Adrenal gland (tissue), 12 donors: ENCODE measurements around the gene ZNF253. TPM values are rescaled to one million over a fixed set of nuclear protein-coding genes. Genes with fewer than 3 reads are reported as not detected.
"Not testable (repeated sequence)": the region's sequence is repeated elsewhere in the genome, so short reads cannot be mapped to it uniquely, and the experiment has no call there.

Source experiments
- DNase-seq, 7 donors: peaks; one replicate each; pipeline ENCODE4 v3.0.0-alpha.2; 2019 to 2020
- H3K27ac ChIP-seq, 5 donors: fragments of 200-600 bp; sonication (generic) in 4 of 5; 1 replicate in 3 of 5; 2 replicates in 2 of 5; pipeline versions ENCODE4 v1.5.1 to v1.8.0; 2016 to 2020; ENCODE audit warnings: mild to moderate bottlenecking in 1 of 5
- H3K27me3 ChIP-seq: fragments of 200-600 bp; 2 replicates; pipeline ENCODE4 v1.8.0; 2021
- H3K36me3 ChIP-seq, 2 donors: fragments of 200-600 bp; replicated peaks in 1 of 2; 1 replicate in 1 of 2; 2 replicates in 1 of 2; pipeline versions ENCODE4 v1.5.1 to v1.8.0; 2018 to 2022
- H3K4me1 ChIP-seq, 2 donors: fragments of 200-600 bp; replicated peaks in 1 of 2; 1 replicate in 1 of 2; 2 replicates in 1 of 2; pipeline versions ENCODE4 v1.5.1 to v1.8.0; 2018 to 2021
- H3K4me3 ChIP-seq, 4 donors: fragments of 200-600 bp; sonication (generic) in 3 of 4; one replicate each; pipeline ENCODE4 v1.5.1; 2016 to 2018
- H3K9me3 ChIP-seq, 3 donors: fragments of 200-600 bp; sonication (generic) in 1 of 3; replicated peaks in 1 of 3; 1 replicate in 2 of 3; 2 replicates in 1 of 3; pipeline versions ENCODE4 v1.5.1 to v1.8.0; 2016 to 2021
- POLR2A ChIP-seq, 2 donors: fragments of 450-650 bp; IDR thresholded peaks; one replicate each; pipeline ENCODE4 v1.6.1; 2017; ENCODE audit warnings: antibody characterized with exemption in 2 of 2, mild to moderate bottlenecking in 2 of 2, moderate library complexity in 1 of 2
- WGBS, 4 donors: extraction: QIAGEN DNeasy Blood & Tissue Kit in 2 of 4; methylation state at CpG; one replicate each; pipeline versions ENCODE4 v1.1.5 to v1.1.7; 2013 to 2017; 5-methylcytosine and 5-hydroxymethylcytosine counted together
- intact Hi-C, 2 donors: fragments of 100-400 bp; cut with DNase I; formaldehyde crosslinking; loops; one replicate each; pipeline versions ENCODE4 v1.14.1 to v1.15.0; 2022 to 2023
- polyA plus RNA-seq, 3 donors: library from polyadenylated mRNA; stranded (reverse); fragments of 200-250 nt in 2 of 3; fragments of 350-450 nt in 1 of 3; fragmentation: Illumina TruSeq in 1 of 3; extraction: RNeasy Lipid Tissue Mini Kit (QIAGEN cat#74804) in 1 of 3; gene quantifications; one replicate each; pipeline ENCODE4 v1.2.3, GENCODE V29; 2013 to 2014
- total RNA-seq, 9 donors: library from RNA; depleted of rRNA in 4 of 9; stranded (reverse); fragments of >200 nt in 4 of 9; fragments of 120-200 nt in 1 of 9; fragmentation: NEBNext Ultra II Directional in 1 of 9; extraction: Animal tissue kit (Norgen Biotek cat#: 25700) in 1 of 9; gene quantifications; one replicate each; pipeline versions ENCODE4 v1.1.0 to v1.2.4, GENCODE V29; 2013 to 2023
- TF ChIP-seq, protein P1 (sequence below), 6 experiments: fragments of 450-650 bp in 4 of 6; fragments of 200-600 bp in 2 of 6; sonication (generic) in 1 of 6; IDR thresholded peaks; 1 replicate in 5 of 6; 2 replicates in 1 of 6; pipeline versions ENCODE4 v1.5.1 to v1.8.0; 2016 to 2021; ENCODE audit warnings: antibody characterized with exemption in 6 of 6, mild to moderate bottlenecking in 2 of 6, moderate library complexity in 1 of 6
- donor health status: healthy with polysubstance abuse.
- donor health status: Bipolar disorder and iron deficiency.
- donor health status: DM: yes; HTN: yes; CAD: no.
- donor health status: DM: no; HTN: no; CAD: no.
- donor health status: DM: no; HTN: no; CAD: no.
- donor health status: DM: yes; HTN: yes; CAD: no.

The ZNF253 gene
- total and polyA plus RNA-seq, 12 donors: 2.7 to 19.7 (median 14.4) TPM

DNA sequence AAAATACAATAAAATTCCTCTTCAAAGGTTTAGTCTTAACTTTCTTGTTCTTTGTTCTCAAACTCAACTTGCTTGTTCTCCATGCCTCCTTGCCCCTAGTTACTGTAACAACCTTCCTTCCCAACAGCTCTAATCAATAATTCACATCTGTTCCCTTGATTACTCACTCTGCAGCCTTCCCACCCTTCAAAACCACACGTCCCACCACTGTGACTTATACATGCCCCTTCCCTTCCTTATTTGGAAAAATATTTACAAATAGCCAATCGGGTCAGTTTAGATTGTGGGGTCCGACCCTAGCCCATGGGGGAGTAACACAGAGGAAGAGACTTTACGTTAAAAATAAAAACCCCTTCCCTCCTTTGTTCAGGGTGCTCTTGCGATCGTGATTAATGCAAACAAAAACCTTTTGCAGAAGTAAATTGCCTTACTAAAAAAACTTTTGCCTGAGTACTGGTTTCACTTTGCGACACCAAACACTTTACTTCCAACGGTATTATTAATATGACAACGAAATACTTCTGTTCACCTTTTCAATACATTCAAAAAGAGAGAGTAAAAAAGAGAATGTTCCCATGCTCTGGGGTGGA is 34.6 kb downstream of the ZNF253 start:
- TF ChIP-seq POLR2A (IDR thresholded peaks at IDR 0.05): no peak
- TF ChIP-seq, protein P1, sequence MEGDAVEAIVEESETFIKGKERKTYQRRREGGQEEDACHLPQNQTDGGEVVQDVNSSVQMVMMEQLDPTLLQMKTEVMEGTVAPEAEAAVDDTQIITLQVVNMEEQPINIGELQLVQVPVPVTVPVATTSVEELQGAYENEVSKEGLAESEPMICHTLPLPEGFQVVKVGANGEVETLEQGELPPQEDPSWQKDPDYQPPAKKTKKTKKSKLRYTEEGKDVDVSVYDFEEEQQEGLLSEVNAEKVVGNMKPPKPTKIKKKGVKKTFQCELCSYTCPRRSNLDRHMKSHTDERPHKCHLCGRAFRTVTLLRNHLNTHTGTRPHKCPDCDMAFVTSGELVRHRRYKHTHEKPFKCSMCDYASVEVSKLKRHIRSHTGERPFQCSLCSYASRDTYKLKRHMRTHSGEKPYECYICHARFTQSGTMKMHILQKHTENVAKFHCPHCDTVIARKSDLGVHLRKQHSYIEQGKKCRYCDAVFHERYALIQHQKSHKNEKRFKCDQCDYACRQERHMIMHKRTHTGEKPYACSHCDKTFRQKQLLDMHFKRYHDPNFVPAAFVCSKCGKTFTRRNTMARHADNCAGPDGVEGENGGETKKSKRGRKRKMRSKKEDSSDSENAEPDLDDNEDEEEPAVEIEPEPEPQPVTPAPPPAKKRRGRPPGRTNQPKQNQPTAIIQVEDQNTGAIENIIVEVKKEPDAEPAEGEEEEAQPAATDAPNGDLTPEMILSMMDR (IDR thresholded peaks at IDR 0.05): no peak
- Histone ChIP-seq H3K4me3 (peak overlapping the region in 2 of 4 donors; percentile 50 to 77), H3K27ac (peak overlapping the region in 3 of 5 donors; percentile 76 to 88 (median 78)), H3K9me3 (peaks cover 0 to 19% (median 0%) of the 10 kb centered on the region in 3 donors), H3K27me3 (no peaks in the 10 kb centered on the region), H3K36me3 (no peaks in the 10 kb centered on the region), H3K4me1 (no peaks in the 10 kb centered on the region)
- intact Hi-C loops: no loop called here
- WGBS, 4 donors: 0 to 1% (median 0%) methylated on average over 9 of the region's 9 CpGs
- DNase-seq: no peak

DNA sequence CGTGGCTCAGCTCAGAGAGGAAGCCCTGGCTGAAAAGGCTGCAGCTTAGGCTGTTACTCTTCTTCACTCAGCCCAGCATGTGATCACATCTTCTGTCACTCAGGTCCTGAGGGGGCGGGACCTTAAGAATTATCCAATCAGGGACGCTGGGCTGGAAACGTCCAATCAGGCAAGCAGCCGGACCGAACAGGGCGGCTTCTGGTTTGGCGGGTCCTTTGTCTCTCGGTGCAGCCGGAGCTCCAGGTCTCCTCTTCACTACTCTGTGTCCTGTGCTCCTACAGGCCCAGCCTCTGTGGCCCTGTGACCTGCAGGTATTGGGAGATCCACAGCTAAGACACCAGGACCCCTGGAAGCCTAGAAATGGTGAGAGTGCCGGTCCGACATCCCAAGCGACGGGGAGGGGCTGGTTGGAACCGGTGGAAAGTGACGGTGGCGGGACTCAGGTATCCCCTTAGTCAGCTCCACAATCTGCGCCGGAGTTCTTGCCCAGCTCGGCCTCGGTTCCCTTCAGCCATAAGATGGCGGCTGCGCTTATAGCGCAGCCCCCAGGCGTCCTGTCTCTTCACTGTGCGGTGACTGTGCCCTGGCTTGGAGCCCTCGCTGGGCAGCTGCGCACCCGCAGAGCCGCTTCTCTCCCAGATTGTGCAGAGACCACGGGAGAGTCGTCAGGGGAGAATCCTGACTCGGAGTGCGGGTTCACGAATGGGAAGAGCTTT is 35.2 kb downstream of the ZNF253 start, which contains the start of gene ZNF93:
Gene ZNF93, plus strand, starts transcription at position 218 of the 716 bp plus-strand sequence. Its CDS starts 143 bp downstream, at position 361.
- intact Hi-C loops: no loop called here
- Histone ChIP-seq H3K27me3 (no peaks in the 10 kb centered on the region), H3K36me3 (no peaks in the 10 kb centered on the region), H3K27ac (peak within 1 kb of the TSS; percentile 74 to 88 (median 77)), H3K9me3 (peaks cover 0 to 12% (median 0%) of the 10 kb centered on the region in 3 donors), H3K4me3 (peak within 1 kb of the TSS; percentile 49 to 77 (median 57)), H3K4me1 (no peaks in the 10 kb centered on the region)
- WGBS, 4 donors: 0 to 4% (median 1%) methylated on average over 10 to 35 of the region's 35 CpGs
- peak; percentile 95 to 99 (median 96) for DNase-seq
- TF ChIP-seq POLR2A (IDR thresholded peaks at IDR 0.05): peak; percentile 19 to 88
- TF ChIP-seq, protein P1 (IDR thresholded peaks at IDR 0.05): no peak

DNA sequence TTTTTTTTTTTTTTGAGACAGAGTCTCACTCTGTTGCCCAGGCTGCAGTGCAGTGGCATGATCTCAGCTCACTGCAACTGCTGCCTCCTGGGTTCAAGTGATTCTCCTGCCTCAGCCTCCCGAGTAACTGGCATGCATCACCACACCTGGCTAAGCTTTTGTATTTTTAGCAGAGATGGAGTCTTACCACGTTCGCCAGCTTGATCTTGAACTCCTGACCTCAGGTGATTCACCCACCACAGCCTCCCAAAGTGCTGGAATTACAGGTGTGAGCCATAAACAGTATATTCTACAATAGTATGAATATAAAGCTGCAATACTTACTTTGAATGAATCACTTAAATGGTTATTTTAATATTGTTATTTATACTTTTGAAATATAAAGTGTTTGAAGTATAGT is 41.9 kb downstream of the ZNF253 start:
- WGBS, 4 donors: 29 to 74% (median 63%) methylated on average over 3 of the region's 3 CpGs
- intact Hi-C loops, H3K27ac ChIP-seq, H3K27me3 ChIP-seq, H3K4me3 ChIP-seq, H3K4me1 ChIP-seq, H3K9me3 ChIP-seq, H3K36me3 ChIP-seq, DNase-seq: not testable (repeated sequence)

DNA sequence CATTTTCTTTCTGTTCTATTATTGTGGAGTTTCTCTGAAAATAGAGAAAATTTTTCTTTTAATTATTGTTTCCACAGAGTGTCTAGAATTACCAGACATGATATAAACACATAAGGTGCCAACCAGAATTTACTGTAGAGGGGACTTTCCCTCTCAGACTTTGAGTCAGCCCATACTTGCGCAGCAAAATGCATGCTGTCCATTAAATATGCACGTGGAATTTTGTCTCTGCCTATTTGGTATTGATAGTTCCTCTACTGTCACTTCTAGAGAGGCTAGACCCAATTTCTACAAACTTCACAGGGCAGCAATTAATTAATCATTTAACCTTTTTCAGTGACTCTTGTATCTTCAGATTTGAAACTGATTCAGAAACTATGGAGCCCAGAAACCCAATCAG is 44.0 kb downstream of the ZNF253 start:
- H3K4me3 ChIP-seq: no peak overlapping the region
- no peak overlapping the region for H3K27ac ChIP-seq
- WGBS, 4 donors: 94 to 97% (median 95%) methylated on average over 2 of the region's 2 CpGs
- intact Hi-C loops: no loop called here
- no peak for DNase-seq
- no peaks in the 10 kb centered on the region for H3K4me1 ChIP-seq
- no peak for TF ChIP-seq POLR2A (IDR thresholded peaks at IDR 0.05)
- TF ChIP-seq, protein P1 (IDR thresholded peaks at IDR 0.05): no peak
- no peaks in the 10 kb centered on the region for H3K36me3 ChIP-seq
- H3K9me3 ChIP-seq: no peaks in the 10 kb centered on the region
- no peaks in the 10 kb centered on the region for H3K27me3 ChIP-seq
